Colon (tissue), 2 donors: Measurements from ENCODE around the gene CRX.
"Not testable (repeated sequence)": the region's sequence is repeated elsewhere in the genome, so short reads cannot be mapped to it uniquely, and the experiment has no call there.

ENCODE experiments used
- FAIRE-seq: peaks from 2 replicates; lab custom pipeline; 2012; peaks lifted over from hg19 to GRCh38; lab: Jason Lieb, UNC
- donor health status: control.
- donor health status: control.

CRX gene

DNA sequence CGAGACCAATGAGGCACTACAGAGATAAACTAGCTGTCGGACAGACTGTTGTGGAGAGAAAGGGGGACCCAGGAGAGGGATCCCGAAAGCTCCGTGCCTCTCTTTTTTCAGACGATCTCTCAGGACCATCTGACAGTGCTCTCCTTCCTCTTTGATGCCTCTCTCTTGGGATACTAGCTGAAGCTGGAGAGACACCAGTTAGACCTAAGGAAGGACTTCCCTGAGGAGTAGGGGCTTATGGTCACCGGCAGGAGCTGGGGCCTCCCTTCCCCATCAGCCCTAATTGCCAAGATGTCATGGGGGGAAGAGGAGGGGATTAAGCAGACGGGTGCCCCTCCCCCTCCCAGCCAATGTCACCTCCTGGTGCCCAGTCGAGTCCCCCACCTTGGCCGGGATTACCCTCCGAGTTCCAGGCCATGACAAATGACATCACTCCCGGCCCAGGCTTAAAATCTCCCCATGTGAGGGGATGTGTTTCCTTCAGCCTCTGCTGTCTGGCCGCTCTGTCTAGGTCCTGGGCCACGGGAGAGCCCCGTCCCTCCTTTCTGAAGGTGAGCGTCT is at the start of gene CRX:
TSS of gene CRX (plus strand) at position 478 of the 561 bp plus-strand sequence. CDS start 12,507 bp downstream, outside the sequence.
- no peak for FAIRE-seq

DNA sequence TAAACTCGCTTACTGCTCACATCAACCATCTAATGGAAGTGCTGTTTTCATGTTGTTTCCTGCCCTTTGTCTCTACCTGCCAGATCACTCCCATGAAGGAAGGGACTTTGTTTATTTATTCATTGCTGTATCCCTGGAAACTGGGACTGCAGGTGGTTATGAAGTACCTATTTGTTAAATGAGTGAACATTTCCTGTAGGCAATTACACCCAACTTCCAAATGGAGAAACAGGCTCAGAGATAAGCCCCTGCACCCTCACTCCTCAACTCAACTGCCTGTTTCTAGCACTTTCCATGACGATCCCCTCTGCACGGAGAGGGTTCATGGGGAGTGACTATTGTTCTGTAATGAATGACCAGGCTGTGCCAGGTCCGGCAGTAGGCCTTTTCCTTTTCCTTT is 45.2 kb upstream of the CRX start:
- no peak for FAIRE-seq

DNA sequence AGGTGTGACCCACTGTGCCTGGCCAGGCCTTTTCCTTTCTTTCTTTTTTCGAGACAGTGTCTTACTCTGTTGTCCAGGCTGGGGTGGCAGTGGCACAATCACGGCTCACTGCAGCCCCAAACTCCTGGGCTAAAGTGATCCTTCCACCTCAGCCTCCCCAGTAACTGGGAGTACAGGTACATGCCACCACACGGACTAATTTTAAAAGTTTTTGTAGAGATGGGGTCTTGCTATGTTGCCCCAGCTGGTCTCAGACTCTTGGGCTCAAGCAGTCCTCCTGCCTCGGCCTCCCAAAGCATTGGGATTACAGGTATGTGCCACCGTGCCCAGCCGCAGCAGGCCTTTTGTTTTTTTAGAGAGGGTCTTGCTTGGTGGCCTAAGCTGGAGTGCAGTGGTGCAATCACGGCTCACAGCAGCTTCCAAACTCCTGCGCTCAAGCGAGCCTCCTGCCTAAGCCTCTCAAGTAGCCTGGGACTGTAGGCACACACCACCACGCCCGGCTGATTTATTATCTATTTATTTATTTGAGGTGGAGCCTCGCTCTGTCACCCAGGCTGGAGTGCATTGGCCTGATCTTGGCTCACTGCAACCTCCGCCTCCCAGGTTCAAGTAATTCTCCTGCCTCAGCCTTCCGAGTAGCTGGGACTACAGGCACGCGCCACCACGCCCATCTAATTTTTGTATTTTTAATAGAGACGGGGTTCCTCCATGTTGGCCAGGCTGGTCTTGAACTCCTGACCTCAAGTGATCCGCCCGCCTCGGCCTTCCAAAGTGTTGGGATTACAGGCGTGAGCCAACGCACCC is 44.3 kb upstream of the CRX start:
- FAIRE-seq = not testable (repeated sequence)

DNA sequence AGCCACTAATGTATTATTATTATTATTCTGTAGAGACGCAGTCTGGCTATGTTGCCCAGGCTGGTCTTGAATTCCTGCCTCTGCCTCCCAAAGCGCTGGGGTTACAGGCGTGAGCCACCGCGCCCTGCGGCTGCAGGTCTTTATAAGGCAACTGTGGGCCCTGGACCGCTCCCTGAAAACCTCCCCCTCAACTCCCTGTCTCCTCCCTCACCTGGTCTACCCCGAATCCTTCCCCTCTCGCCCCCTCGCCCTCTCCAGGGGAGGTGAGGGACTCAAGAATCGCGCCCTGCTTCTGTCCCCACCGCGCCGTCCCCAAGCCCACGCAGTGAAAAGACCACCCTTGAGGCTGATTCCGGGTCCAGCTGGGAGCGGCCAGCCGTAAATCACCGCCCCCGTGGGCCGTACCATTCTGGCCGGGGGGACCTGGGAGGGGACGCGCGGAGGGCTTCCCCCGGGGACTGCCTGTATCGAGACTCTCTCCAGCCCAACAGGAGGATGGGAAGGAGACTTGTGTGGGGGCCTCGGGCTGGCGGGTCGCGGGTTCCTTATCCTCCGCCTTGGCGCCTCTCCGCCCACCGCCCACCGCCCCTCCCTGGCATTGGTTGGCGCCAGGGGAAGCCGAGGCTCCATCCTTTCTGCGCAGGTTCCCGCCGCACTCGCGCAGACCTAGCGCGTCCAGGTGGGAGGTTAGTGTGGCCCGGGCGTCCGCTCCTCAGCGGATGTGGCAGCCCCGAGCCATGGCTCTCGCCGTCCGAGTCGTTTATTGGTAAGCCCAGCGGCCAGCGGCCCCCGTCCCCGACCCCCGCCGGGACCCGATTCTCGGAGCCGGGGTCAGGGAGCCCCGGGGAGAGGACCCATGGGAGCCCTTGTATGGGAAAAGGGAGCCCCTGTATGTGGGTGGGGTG is 43.4 kb upstream of the CRX start, which contains the start of gene SELENOW:
TSS of gene SELENOW (plus strand) at position 655 of the 905 bp plus-strand sequence. CDS start at position 738, 83 bp downstream.
- no peak for FAIRE-seq

DNA sequence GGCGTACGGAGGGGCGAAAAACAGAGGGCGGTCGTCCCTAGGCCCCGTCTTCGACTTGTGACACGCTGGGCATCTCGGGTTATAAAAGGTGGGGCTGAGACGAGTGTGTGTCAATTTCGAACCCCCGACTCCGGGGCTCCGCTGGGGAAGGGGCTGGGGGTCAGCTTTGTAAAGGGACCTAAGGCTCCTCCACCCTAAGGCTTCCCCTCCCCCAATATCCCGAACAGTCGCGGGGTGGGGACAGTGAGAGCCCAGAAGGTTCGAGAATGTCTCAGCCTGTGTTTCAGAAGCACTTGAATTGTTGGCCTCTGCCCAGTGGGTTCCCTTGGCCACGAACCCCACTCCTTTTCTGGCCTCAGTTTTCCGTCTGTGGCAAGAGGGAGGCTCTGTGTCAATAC is 42.8 kb upstream of the CRX start:
- no peak for FAIRE-seq

DNA sequence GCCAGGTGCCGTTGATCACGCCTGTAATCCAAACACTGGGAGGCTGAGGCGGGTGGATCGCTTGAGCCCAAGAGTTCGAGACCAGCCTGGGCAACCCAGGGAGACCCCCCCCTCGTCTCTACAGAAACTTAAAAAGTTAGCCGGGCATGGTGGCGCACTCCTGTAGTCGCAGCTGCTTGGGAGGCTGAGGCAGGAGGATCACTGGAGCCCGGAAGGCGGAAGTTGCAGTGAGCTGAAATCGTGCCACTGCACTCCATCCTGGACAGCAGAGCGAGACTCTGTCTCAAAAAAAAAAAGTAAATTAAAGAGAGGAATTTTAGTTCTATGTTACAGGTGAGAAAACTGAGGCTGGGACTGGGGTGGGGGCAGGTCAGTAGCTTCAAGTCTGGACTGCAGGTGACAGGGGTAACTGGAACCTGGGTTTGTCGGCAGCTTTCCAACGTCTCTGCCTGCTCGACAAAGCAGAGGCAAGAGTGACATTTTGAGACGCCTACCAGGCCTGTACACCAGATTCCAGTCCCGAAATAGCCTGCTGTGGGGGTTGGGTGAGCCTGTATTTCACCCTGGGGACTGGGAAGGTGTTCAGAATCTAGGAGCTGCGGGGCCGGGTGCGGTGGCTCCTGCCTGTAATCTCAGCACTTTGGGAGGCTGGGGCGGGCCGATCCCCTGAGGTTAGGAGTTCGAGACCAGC is 42.1 kb upstream of the CRX start:
- no peak for FAIRE-seq

DNA sequence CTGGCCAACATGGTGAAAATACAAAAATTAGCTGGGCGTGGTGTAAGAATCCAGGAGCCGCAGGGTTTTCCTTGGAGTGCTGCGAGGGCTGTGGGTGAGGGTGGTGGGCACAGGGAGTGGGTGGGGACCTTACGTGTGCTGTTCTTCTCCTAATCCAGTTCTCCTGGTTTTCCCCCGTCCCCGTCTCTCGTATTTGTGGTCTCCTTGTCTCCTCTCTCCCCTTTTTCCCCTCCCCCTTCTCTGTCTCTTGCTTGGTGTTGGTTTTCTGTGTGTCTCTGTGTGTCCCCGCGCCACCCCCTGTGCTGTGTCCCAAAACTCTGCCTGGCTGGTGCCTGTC is 41.6 kb upstream of the CRX start:
- no peak for FAIRE-seq

DNA sequence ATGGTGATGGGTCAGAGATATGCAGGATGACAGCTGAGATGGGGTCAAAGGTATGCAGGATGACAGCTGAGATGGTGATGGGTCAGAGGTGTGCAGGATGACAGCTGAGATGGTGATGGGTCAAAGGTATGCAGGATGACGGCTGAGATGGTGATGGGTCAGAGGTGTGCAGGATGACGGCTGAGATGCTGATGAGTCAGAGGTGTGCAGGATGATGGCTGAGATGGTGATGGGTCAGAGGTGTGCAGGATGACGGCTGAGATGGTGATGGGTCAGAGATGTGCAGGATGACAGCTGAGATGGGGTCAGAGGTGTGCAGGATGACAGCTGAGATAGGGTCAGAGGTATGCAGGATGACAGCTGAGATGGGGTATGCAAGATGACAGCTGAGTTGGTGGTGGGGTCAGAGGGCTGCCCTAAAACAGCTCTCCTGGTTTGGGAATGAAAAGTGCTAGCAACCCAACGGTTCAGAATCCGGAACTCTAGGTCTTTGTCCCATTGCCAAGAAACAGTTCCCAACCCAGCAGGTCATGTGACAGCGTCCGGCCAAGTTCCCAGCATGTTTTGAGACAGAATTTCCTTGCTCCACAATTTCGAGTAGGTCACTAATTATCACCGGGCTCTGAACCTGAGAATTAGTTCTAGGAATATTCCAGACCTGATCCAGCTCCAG is 40.0 kb upstream of the CRX start:
- no peak for FAIRE-seq

DNA sequence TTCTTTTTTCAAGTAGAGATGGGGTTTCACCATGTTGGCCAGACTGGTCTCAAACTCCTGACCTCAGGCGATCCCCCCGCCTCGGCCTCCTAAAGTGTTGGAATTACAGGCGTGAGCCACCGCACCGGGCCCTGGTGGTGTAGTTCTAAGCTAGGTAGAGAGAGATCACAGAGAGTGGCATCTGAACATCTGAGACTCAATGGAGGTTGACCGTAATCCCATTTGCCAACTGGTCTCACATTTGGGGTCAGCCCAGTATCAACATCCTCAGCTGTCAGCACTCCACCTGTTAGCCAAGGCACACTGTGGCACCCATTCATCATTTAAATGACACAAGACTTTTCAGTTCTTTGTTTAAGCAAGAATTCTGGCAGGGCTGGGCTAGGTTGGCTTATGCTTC is 35.2 kb upstream of the CRX start:
- no peak for FAIRE-seq

DNA sequence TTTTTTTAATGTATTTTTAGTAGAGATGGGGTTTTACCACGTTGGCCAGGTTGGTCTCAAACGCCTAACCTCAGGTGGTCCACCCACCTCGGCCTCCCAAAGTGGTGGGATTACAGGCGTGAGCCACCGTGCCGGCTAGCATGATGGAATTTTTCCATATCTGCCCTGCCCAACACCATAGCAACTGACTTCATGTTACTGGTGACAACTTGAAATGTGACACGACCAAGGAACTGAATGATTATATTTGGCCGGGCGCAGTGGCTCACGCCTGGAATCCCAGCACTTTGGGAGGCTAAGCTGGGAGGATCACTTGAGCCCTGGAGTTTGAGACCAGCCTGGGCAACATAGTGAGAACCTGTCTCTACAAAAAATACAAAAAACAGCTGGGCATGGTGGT is 34.4 kb upstream of the CRX start:
- not testable (repeated sequence) for FAIRE-seq

DNA sequence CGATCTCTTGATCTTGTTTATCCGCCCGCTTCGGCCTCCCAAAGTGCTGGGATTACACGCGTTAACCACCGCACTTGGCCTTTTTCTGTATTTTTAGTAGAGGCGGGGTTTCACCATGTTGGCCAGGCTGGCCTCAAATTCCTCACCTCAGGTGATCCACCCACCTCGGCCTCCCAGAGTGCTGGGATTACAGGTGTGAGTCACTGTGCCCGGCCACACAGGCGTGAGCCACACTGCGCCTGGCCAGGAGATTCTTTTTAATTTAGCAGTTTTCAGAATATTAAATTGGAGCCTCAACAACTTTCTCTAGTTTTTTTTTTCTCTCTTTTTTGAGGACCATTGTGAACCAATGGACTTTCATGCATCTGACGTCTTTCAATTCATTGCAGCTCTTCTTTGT is 31.9 kb upstream of the CRX start:
- FAIRE-seq = not testable (repeated sequence)

DNA sequence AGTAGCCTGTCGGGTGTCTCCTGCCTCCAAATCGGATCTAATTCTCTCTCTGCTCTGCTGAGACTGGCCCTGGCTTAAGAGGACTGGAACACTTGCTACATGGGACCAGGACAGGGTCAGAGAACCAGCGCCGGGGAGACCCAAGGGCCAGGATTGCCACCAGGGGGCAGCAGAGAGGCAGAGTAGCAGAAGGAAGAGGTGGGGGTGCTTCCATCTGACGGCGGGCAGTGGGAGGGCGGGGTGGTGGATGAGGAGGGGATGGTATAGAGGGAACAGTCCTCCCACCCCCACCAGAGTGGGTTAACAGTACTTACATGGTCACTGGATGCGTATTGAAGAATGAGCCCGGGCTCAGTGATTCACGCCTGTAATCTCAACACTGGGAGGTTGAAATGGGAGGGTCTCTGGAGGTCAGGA is 31.3 kb upstream of the CRX start:
- no peak for FAIRE-seq

DNA sequence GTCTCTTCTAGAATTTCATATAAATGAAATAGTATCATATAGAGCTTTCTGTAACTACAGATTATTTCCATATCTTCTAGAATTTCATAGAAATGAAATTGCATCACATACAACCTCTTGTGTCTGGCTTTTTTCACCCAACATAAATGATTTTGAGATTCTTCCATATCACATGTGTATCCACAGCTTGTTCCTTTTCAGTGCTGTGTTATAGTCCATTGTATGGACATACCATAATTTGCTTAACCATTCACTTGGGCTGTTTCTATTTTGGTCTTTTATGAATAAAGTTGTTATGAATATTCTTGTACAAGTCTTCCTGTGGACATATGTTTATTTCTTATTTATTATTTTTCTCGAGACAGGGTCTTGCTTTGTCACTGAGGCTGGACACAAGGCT is 29.1 kb upstream of the CRX start:
- no peak for FAIRE-seq

DNA sequence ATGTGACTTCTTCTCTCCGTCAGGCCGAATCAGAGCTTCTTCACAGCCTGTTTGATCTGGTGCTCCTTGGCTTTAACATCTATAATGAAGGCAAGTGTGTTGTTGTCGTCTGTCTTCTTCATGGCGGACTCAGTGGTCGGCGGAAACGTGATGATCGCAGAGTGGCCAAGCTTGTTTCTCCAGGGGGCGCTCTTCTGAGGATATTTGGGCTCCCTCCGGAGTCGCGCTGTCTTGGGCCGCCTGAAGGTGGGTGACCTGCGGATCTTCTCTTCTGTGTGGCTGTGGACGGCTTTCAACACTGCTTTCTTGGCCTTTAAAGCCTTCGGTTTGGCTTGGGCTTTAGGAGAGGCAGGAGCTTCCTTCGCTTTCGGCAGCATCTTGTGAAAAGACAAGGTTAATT is 27.2 kb upstream of the CRX start:
- FAIRE-seq = no peak

DNA sequence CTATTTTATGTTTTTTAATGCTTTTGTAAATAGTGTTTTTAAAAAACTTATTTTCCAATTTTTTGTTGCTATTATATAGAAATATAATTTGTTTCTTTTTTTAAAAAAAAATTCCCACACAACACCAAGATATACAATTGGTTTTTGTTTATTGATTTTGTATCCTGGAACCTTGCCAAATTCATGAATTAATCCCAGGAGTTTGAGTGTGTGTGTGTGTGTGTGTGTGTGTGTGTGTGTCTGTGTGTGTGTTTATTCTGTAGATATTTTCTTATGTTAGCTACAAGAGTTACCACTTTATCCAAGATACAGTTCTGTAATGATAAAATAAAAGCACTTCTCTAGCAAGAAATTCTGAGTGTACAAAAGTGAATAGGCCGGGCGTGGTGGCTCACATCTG is 25.0 kb upstream of the CRX start:
- FAIRE-seq = no peak

DNA sequence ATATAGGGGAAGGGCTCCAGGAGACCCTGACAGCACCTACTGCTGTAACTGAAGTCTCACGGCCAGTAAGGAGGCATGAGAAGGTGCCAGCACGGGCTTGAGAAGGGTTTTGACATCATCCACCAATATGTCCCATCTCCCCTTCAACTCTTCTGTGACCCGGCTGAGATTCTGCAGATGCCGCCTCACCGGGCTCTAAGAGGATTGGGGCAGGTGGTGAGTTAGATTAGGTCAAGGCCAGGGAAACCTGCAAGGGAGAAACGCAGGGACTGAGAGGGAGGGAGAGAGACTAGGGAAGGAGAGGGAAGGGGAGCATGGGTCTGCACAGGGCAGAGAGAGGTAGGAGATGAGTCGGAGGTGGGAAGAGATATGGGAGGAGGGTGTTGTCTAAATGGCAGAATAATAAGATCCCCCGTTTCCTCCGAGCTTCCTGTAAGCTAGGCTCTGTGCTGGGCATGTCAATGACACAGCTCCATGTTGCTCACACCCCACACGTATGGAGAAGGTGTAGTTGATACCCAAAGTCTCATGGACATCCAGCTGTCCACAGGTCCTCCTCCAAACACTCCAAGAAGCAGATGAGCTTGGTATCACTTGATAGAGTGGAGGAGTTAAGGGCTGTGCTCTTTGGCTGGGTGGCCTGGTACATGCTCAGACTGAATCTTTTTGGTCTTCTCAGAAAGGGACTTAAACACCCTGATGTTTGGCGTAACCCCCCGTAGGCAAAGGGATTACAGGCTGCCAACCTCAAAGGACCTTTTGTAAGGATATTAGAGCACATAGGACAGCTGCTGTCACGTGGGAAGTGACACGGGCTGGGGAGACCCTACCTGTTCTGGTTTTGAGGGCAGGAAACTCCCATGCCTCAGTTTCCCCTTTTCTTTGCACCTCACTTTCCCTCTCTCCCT is 23.5 kb upstream of the CRX start:
- no peak for FAIRE-seq

DNA sequence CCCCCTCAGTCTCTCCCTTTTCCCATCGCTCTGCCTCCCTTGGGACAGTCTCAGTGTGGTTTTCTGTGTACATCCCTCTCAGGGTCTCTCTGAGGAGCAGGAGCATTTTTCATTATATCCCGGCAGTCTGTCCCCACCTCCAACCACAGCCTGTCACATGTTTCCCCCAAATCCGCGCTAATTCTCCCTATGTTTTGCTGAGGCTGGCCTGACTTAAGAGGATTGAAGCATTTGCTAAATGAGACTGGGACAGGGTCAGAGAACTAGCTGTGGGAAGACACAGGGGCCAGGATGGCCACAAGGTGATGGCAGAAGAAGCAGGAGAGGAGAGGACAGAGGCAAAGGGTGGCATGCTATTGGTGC is 22.9 kb upstream of the CRX start:
- FAIRE-seq = no peak

DNA sequence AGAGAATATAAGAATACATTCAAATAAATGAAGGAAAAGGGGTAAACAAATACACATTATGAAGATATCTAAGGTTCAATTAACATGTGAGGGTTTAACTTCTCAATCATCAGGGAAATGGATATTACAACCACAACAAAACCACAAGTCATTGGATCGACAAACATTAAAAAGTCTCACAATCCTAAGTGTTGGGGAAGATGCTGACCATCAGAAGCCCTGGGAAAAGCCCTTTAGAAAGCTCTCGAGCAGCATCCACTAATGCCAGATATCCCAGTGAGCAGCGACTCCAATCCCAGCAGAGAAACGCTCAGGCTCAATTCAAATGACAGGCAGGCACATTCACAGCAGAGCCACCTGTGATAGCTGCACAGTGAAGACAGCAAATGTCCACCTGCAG is 20.5 kb upstream of the CRX start:
- FAIRE-seq = no peak

DNA sequence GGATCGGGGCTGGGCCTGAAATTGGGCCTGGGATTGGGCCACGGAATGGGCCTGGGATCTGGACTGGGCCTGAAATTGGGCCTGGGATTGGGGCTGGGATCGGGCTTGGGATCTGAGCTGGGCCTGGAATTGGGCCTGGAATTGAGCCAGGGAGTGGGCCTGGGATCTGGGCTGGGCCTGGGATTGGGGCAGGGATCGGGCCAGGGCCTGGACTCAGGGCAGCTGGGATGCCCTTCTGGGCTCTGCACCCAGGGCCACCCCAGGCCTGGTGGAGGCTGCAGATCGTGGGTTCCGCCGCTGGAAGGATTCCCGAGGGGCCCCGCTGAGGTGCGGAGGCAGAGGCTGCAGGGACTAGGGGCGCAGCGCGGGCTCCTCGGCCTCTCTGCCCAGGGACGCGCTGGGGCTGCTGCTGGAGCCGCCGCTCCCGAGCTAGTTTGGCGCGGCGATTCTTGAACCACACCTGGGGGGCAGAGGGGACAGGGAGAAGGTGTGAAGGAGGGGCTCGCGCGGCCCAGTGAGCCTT is 19.2 kb upstream of the CRX start:
- FAIRE-seq = no peak

DNA sequence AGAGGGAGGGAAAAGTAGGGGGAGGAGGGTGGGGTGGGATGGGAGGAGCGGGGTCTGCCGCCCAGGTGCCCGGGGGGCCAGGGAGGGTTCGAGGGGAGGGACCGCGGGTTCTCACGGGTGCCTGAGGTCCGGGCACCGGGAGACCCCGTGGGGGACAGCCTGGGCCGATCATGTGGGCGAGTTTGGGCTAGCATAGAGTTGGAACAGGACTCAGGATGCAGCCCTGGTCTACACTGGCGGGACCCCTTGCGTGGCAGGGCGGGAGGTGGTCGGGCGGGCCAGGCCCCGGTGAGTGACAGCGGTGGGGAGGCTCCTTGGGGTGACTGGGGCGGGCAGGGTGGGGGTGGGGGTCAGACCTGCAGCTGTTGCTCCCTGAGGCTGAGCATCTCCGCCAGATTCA is 18.6 kb upstream of the CRX start:
- FAIRE-seq = not testable (repeated sequence)

DNA sequence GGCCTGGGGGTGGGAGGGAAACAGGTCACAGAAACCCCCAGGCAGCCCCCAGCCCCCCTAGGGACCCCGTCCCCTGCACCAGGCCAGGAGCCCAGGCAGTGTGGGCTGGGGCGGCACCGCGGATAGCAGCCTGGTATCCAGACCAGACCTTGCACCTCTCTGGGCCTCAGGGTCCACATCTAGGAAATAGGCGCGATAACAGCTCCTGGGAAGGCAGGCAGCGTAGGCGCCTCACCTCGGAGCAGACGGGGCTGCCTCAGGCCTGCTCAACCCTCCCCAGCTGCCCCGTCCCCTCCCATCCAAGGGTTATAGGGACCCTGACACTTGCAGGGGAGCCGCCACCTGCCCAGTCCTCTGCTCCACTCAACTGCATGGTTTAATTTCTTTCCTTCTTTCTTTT is 18.1 kb upstream of the CRX start:
- not testable (repeated sequence) for FAIRE-seq
